Measurements from ENCODE around the gene CPA4.

CPA4 gene

DNA sequence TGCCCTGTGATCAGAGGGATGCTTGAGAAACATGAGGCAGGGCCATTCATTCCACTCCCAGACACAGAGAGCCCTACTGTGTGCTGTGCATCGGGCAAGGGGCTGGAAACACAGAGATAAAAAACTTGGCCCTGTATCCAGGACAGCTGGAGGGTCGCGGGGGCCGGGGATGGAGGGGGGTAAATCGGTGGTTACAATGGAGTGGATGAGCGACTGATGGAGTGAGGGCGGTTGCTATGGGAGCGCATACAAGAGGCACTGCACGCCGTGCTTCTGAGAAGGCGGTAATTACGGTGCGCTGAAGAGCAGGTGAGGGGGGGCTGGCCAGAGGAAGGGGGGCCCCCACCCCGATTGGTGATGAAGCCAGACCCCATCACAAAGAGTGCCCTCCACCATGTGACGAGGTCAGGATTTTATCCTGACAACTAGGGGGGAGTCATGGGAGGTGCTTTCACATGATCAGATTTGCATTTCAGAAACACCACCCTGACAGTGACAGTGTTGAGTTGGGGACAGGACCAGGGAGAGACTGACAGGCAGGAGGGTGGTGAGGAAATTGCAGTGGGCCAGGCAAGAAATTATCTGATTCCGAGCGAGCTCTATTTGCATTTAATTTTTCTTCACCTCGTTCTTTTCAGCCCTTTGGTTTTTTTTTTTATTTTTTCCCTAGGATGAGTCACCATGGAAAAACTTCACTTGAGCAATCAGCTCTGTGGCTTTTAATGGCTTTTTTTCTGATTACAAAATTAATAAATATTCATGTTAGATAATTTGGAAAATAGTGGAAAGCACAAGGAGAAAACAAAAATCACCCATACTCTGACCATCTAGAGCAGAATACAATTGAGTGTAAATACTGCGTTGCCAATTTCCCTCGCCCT is 59.5 kb downstream of the CPA4 start:
- H3K4me1 Mint-ChIP-seq, result peaks cover 90% of the 10 kb centered on the region
- peak overlapping the region; percentile 95 to 99 (median 99) for H3K27ac Mint-ChIP-seq

DNA sequence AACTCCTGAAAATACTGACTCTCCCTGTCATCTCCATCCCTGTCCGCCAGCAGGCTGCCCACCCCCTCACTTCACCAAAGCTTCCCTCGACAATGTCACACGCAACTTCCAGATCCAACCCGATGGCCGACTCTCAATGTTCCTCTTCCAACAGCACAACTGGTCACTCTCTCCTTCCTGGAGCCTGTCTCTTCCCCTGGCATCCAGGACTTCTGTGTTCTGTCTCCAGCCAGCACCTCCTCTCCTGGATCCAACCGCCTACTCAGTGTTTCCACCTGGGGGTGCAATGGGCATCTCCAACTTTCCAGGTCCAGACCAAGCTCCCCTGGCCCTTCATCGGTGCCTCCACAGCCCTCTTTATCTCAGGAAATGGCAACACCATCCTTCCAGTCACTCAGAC is 60.2 kb downstream of the CPA4 start:
- H3K36me3 Mint-ChIP-seq (ENCODE audit: low read depth), result no peaks in the 10 kb centered on the region
- H3K9me3 Mint-ChIP-seq, result no peaks in the 10 kb centered on the region
- H3K27ac Mint-ChIP-seq, result peak overlapping the region; percentile 95 to 99 (median 99)

More for the DNA sequence above, 59.5 kb downstream of the CPA4 start:
- no peaks in the 10 kb centered on the region for H3K27me3 Mint-ChIP-seq (ENCODE audit: low read depth)
- no peaks in the 10 kb centered on the region for H3K9me3 Mint-ChIP-seq
- TF ChIP-seq, protein P1, sequence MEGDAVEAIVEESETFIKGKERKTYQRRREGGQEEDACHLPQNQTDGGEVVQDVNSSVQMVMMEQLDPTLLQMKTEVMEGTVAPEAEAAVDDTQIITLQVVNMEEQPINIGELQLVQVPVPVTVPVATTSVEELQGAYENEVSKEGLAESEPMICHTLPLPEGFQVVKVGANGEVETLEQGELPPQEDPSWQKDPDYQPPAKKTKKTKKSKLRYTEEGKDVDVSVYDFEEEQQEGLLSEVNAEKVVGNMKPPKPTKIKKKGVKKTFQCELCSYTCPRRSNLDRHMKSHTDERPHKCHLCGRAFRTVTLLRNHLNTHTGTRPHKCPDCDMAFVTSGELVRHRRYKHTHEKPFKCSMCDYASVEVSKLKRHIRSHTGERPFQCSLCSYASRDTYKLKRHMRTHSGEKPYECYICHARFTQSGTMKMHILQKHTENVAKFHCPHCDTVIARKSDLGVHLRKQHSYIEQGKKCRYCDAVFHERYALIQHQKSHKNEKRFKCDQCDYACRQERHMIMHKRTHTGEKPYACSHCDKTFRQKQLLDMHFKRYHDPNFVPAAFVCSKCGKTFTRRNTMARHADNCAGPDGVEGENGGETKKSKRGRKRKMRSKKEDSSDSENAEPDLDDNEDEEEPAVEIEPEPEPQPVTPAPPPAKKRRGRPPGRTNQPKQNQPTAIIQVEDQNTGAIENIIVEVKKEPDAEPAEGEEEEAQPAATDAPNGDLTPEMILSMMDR (IDR thresholded peaks at IDR 0.05; ENCODE audit: unreplicated experiment in 3 of 3), result no peak
- no peaks in the 10 kb centered on the region for H3K36me3 Mint-ChIP-seq (ENCODE audit: low read depth)
- no peak overlapping the region for H3K4me3 Mint-ChIP-seq

DNA sequence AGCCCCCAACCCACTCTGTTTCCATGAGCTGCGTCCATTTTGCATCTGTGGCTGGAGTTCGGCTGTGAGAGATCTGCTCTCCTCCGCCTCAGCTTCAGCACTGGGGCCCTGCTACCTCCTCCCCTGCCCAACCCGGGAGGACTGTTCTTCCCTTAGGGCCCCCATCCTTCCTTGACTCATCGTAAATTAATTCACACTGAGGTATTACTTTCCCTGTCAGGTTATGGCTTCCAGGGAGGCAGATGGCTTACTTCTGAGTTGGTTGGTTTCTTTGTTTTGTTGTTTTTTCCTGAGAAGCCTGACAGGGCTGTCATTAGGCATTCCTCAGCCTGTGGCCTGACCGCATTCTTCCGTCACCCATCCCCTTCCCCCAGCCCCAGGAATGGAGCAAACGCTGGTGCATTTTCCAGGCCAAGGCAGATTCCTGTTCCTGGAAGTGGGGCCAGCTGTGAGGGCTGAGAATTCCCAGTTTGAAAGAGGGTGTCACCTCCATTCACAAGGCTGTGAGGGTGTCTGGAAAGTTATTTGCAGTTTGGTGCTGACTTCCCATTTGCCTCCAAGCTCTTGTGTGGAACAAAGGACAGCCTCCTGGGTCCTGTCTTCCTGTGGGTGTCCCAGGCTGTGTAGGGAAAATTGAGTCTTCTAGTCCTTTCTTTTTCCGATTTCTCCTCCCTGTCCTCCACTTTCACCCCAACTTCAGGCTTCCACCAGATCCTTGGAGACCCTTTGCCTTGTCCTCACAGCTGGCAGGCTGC is 63.3 kb downstream of the CPA4 start:
- peak overlapping the region; percentile 99 to 100 (median 99) for H3K27ac Mint-ChIP-seq

More for the DNA sequence above, 60.2 kb downstream of the CPA4 start:
- no peaks in the 10 kb centered on the region for H3K27me3 Mint-ChIP-seq (ENCODE audit: low read depth)
- H3K4me3 Mint-ChIP-seq, result peak overlapping the region in 1 of 3 experiments; percentile 0
- TF ChIP-seq, protein P1 (IDR thresholded peaks at IDR 0.05; ENCODE audit: unreplicated experiment in 3 of 3), result no peak
- H3K4me1 Mint-ChIP-seq, result peaks cover 88% of the 10 kb centered on the region

DNA sequence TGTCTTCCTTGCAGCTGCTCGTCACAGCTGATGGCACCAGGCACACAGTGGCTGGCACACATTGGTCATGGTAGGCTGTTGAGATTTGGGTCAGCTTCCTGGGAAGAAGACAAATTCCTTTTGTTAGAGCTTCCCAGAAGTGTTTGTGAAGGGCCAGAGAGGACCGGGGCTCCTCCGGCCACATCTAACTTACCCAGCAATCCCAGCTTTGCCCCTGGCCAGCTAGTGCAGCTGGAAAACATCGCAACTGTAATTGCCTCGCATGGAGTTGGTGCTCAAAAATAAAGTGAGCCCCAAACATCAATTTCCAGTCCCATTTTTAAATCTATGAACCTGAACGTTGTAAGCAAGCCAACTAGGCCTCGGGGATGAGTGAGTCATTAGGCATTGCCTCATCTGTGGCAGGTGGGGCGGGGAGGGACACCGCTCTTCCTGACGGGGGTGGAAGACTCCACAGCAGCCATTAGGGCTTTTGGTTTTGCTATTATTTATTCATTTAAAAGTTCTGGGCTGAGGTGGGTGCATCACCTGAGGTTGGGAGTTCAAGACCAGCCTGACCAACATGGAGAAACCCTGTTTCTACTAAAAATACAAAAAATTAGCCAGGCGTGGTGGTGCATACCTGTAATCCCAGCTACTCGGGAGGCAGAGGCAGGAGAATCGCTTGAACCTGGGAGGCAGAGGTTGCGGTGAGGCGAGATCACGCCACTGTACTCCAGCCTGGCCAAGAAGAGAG is 64.1 kb downstream of the CPA4 start:
- Mint-ChIP-seq H3K4me1 (peaks cover 57% of the 10 kb centered on the region), H3K4me3 (peak overlapping the region in 2 of 3 experiments; percentile 40 to 61), H3K27me3 (ENCODE audit: low read depth) (no peaks in the 10 kb centered on the region), H3K9me3 (peaks cover 16% of the 10 kb centered on the region), H3K36me3 (ENCODE audit: low read depth) (no peaks in the 10 kb centered on the region), H3K27ac (peak overlapping the region; percentile 99 to 100 (median 99))
- TF ChIP-seq, protein P1 (IDR thresholded peaks at IDR 0.05; ENCODE audit: unreplicated experiment in 3 of 3), result no peak

More for the DNA sequence above, 63.3 kb downstream of the CPA4 start:
- TF ChIP-seq, protein P1 (IDR thresholded peaks at IDR 0.05; ENCODE audit: unreplicated experiment in 3 of 3), result no peak
- Mint-ChIP-seq H3K9me3 (peaks cover 16% of the 10 kb centered on the region), H3K27me3 (ENCODE audit: low read depth) (no peaks in the 10 kb centered on the region), H3K36me3 (ENCODE audit: low read depth) (no peaks in the 10 kb centered on the region), H3K4me1 (peaks cover 64% of the 10 kb centered on the region), H3K4me3 (peak overlapping the region; percentile 28 to 61 (median 40))

DNA sequence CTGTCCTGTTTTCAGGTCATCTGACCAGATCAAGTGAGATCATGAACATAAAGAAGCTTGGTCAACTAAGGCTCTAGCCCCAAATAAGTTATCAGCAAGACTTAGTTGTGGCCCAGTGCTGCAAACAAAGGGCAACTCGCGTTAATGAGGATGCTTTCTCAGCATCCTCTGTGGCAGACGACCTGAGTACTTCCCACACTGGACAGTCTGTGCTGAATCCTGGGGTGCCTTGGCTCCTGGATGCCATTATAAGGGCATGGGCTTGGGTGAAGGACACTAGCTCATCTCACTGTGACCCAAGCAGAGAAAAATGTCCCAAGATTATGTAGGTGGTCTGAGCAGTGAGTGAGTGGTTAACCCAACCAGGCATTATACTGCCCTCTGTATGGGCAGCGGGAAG is 65.5 kb downstream of the CPA4 start:
- peak overlapping the region; percentile 78 to 100 (median 99) for H3K27ac Mint-ChIP-seq
- TF ChIP-seq, protein P1 (IDR thresholded peaks at IDR 0.05; ENCODE audit: unreplicated experiment in 3 of 3), result no peak
- no peaks in the 10 kb centered on the region for H3K27me3 Mint-ChIP-seq (ENCODE audit: low read depth)
- H3K36me3 Mint-ChIP-seq (ENCODE audit: low read depth), result no peaks in the 10 kb centered on the region
- H3K4me1 Mint-ChIP-seq, result peaks cover 51% of the 10 kb centered on the region
- no peak overlapping the region for H3K4me3 Mint-ChIP-seq
- peaks cover 16% of the 10 kb centered on the region for H3K9me3 Mint-ChIP-seq

Data from nephron (organoid).